ENCODE results near the gene TIFAB.
"Not testable (repeated sequence)": the region's sequence is repeated elsewhere in the genome, so short reads cannot be mapped to it uniquely, and the experiment has no call there.

Gene TIFAB, protein sequence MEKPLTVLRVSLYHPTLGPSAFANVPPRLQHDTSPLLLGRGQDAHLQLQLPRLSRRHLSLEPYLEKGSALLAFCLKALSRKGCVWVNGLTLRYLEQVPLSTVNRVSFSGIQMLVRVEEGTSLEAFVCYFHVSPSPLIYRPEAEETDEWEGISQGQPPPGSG
- 0 reads per million in 3 experiments for total RNA-seq

DNA sequence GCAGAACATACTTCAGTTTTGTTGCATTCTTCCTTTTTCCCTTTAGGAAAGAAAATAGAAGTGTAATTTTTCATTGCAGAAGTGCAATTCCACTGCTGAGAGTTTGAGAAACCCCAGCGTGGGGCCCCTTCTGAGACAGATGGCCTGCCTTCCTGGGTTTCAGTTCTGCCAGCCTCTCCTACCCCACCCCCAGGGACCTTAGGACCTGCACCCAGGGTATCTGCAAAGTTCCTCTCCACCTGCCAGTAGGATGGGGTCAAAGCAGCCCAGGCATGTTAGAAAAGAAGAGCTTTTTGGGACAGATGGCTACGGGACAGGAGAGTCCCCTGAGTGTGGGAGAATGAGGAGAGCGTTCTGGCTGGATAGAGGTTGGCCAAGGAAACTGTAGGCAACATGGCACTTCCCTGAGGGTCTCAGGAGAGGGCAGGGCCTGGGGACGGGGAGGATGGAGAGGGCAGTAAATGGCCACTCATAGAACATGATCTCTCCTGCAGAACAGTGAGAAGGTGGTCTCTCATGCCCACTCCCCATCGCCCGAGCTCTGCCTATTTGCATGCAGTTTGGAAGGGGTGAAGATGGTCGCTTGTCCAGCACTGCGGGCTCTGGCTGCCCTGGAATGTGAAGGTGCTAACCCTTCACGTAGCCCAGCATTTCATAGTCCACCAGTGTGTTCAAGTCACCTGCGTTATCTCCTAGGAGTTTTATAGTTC is at the start of gene TIFAB:
TSS of gene TIFAB (minus strand) at position 31 of the 710 bp plus-strand sequence. CDS start 2,412 bp downstream, outside the sequence.
- no peak for DNase-seq

DNA sequence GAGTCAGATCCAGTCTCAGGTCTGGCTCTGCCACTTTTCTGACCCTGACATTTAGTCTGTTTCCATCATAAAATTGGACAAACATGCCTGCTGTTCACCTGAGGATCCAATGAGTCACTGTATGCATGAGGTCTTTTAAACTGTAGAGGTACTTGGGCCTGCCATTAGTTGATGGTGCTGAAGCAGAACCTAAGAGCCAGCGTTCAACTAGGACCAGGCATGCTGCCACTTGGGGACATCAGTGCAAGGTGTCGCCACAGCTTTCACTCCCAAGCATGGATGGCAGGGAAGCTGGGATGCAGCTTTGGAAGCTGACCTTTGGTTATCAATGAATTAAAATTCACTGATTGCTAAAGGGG is 46.5 kb upstream of the TIFAB start:
- DNase-seq: no peak

DNA sequence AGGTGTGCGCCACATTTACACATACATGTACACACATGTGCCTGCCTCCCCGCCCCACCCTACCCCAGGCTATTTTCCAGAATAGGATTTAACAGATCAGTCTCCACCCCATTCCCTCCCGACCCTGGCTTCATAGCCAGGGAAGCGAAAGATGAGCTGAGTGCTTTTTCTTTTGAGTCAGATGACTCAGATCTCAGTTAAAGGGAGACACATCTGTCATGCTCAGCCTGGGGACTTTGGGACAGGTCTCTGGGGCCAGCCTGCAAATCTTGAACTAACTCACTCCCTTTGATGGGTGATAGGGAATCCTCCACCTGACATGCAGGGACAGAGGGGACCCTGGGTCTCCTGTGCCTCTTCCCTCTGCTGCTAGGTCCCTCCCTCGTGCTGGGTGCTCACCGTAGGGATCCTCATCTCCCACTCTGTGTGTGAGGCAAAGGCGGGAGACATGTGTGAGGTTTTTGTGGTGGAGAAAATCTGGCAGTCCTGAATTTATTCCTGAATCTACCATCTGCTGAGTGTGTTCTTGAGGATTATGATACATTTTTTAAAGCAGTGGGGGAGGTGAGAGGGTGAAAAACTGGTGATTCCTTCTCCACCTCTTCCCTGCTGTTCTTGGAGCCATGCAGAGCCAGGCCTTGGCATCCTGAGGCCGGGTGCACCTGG is 46.0 kb upstream of the TIFAB start:
- no peak for DNase-seq

DNA sequence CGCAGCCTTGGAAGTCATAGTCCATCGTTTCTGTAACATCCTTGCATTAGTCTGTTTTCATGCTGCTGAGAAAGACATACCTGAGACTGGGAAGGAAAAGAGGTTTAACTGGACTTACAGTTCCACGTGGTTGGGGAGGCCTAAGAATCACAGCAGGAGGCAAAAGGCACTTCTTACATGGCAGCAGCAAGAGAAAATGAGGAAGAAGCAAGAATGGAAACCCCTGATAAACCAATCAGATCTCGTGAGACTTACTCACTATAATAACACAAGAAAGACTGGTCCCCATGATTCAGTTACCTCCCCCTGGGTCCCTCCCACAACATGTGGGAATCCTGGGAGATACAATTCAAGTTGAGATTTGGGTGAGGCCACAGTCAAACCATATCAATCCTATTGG is 43.4 kb upstream of the TIFAB start:
- not testable (repeated sequence) for DNase-seq

DNA sequence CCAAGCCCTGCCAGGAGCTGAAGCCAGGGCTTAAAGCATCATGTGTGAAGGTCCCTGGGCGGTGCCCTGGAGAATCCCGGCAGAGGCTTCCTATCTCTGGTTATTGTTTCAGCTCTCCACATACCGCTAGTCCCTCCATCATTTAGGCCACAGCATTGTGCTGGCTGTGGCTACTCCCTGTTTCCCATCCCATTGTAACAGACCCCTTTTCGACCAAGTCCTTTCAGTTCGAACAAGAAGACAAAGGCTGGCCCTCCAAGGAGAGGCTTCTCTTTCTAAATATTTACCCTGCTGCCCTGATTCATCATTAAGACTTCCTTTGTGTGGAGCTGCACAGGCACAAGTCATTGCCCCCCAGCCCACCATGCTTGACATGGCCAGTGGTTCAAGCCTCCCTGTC is 42.0 kb upstream of the TIFAB start:
- DNase-seq: no peak

DNA sequence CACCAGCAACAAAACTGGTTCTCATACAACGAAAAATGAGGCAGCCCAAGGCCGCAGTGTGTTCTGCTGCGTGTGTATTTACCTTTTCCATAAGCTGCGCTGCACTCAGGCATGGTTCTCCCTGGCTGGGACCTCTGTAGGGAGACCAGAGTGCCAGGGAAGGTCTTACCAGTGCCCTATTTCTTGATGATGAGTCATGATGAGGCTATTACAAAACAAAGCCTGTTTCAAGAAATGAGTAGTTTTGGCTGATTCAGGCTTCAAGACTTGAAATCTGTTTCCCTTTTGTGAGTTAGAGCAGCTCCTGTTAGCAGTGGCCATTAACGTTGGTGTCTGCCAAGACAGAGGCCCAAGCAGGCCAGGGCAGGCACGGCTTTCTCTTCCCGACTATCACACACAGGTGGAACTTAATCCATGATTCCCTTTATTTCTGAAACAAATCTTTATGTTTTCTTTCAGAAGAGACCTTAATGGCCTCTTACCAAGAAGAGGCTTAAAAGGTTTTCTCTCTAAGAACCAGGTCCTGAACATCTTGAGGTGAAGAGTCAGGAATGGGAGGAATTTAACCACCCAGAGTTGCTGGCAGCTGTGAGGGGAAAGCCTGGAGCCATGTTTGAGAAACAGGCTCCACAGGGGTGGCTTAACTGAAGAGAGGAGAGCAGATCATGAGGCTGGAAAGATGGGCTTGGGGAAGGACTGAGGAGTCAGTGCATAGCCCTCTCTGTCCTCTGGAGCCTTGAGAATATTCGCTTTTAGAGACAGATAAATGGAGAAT is 41.4 kb upstream of the TIFAB start:
- DNase-seq: no peak

DNA sequence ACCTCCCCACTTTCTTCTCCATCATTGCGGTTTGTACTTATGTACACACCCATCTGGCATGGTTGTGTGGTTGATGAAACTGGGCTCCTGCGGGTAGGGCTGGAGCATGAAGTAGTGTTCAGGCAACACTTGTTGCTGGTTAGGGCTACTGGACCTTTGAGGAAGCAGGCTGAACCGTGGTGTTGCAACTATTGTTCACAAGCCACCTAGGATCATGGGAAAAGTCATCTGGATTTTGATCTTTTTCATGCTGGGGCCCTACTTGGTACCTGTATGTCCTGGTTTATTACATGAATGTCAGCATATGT is 40.1 kb upstream of the TIFAB start:
- DNase-seq: no peak

DNA sequence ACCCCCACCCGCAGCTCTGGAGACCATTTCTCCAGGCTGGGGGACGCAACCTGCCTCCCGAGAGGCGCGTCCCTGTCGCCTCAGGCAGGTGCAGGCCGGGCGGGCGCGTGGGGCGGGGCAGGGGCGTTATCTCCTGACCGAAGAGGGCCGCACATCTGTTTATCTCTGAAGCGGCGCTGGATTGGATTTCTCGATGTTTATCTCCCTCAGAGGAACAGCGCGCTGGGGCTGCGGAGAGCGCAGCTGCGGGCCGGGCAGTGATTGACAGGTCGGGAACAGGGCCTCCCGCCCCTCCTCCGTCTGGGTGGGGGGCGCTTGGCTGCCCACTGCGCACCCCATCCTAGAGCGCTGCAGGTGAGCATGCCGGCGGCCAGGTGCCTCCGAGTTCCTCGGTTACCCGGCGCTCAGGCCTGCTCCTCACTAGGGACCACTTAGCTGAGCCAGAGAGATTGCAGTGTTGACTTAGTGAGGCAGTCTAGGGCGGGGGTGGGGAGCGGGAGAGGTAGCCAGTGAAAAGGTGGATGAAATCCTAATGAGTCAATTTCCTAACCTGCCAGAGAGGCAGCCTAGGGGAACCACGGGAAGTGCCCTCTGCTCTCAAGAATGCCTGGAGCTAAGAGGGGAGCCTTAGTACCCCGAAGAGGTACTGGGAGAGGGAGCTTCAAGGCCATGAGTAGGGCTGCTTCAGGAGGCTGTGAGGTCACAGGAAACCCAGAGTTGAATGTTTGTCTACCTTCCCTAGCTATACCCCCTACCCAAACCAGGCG is 39.6 kb upstream of the TIFAB start:
- no peak for DNase-seq

DNA sequence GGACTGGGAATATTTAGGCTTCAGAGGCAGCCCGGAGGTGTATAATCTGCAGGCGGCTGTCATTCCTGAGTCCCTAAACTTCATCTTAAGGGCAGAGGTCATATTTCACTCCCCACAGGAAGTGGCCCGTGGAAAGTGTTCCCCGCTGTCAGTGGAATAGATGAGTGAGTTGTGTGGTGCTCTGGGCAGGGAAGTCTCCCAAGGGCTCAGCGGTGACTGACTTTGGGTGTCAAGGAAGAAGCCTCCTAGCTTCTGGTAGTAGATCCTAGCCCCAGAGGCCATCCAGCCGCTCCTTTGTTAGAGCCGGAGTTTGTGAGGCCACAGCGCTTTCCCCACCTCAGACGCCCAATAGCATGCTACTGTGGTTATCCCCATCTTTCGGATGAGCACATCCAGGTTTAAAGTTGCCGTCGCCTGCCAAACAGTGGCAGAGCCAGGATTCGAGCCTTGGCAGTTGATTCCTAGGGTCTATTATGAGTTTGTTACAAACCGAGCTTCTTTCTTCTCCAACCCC is 38.9 kb upstream of the TIFAB start:
- DNase-seq: no peak

DNA sequence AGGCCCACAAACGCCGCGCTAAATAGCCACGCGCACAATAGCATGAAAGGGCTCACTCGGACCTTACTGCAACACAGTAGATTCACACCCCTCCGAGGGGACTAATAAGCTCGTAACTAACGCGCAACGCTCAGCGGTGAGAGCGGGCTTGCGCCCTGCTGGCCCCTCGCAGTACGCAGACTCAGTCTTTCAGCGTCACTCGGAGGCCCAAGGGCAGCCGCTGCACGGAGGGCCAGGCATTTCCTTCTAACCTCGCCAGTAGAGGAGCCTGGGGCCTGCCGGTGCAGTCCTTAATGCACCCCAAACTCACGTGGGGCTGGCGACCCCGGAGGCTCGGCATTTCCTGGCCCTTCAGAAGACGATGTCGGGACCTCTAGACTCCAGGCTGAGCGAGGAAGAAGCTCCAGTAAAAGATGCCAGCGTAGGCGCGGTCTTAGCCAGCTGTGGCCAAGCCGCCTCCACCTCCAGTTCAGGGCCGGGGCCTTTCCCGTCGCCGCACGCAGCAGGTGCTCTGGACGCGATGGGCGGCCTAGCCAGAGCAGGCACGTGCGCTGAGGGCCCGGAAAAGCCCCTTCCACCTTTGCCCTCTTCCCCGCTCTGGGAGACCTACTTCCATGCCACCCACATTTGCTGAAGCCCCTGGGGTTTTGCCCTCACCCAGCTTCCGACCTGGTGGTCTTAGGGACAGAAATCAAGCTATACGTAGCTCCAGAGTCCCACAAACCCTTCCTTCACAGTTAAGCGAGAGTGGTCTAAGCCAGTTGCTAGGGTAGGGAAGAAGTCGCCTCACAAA is 38.3 kb upstream of the TIFAB start:
- no peak for DNase-seq

DNA sequence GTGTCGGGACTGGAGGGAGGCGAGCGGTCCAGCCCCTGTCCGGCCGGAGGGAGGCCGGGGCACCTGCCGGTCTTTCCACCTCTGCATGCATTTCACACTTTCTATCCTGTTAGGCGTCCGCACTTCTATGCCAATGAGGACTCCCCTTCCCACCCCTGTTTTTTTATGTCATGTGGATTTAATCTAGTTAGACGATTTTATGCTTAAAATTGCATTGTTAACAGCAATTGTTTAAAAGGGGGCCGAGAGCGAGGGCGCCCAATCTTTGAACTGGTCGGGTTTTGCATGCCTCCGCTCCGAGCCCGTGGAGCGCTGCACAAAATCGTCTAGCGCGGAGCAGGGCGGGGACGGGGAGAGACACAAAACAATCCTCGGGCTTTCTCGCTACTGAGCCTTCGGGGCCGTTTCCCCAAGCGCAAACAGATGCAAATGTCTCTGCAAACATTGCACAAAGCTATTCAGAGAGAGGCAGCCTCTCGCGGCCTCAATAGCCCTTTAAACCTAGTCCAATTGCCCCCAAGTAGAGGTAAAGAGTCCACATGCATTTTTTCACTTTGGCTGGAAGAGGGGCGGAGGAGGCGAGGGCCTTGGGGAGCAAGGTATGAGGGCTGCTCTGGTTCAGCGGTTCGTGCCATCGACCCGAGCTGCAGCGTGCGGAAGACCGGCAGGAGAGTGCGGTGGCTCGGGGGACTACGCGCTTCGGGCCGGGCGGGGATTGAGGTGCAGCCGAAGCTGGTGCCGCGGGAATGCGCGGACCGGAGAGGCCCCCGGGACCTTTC is 37.5 kb upstream of the TIFAB start:
- DNase-seq: no peak

DNA sequence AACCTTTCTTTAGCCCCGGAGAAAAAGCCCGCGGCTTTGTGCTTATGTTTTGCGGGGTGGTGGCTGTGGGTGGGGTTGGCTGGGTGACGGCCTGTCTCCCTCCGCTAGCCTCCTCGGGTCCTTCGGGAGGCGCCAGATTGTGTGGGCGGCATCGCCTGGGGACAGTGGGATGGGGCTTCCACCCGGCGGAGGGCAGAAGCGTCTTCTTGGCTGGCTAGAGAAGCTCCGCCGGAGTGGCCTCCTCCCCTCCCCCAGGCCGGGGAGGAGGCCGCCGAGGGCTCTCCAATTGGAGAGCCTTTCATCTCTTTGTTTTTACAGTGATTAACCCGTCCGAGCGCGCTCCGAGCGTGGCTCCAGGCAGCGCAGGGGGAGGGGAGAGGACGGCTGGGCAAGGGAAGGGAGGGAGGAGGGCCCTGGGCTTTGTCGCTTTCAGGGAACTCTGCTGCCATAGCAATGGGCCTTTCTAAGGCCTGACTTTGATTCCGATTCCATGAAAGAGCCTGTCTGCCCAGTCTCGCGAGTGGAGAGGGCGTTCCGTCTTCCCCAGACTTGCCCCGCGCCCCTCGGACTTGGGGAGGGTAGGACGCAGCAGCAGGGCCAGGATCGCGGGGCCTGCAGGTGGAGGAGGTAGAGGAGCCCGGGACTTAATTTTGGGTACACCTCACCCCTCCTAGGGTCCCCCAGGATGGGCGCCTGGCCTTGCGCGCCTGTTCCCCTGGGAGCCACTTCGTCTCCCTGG is 36.7 kb upstream of the TIFAB start:
- DNase-seq: no peak

DNA sequence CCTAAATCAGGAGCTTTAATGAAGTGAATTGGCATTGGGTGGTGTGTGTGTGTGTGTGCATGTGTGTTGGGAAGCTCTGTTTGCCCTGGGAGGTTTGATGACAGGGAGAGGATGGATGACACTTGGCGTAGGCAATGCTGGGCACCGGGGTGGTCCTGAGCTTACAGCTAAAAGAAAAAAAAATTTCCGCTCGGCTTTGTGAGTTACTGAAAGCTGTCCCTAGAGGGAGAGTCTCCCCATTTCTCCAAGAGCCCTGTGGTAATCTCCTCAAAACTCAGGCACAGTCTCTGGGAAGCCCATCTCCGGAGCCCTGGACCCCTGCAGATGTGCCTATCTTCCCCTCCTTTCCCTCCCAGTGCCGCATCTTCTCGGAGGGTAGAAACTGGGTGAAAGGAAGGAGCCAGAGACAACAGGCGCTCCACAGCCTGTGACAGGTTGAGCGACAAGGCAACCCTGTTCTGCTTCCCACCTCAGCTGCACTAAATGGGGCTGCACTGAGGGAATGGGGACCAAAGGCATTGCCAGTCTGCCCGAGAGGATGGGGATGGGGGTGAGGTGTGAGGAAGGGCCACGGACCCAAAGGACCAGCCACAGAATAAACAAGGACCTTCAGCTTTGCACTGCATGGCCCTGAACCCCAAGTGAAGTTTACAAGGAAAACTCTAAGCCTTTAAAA is 35.8 kb upstream of the TIFAB start:
- no peak for DNase-seq

DNA sequence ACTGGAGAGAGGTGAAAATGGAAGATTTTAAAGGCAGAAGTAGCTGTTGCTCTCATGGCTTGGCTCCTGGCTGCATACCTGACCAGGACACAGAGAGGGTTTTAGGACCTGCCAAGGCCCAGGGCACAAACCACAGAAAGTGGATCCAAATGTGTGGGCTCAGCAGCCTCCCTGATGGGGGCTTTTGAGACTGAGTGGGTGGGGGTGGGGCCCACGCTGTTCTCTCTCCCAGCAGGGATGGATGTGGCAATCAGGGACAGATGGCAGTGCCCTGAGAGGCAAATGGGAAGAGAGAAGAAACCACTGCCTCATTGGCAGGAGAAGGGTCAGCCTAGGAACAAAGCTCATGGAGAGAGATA is 34.9 kb upstream of the TIFAB start:
- DNase-seq: no peak

DNA sequence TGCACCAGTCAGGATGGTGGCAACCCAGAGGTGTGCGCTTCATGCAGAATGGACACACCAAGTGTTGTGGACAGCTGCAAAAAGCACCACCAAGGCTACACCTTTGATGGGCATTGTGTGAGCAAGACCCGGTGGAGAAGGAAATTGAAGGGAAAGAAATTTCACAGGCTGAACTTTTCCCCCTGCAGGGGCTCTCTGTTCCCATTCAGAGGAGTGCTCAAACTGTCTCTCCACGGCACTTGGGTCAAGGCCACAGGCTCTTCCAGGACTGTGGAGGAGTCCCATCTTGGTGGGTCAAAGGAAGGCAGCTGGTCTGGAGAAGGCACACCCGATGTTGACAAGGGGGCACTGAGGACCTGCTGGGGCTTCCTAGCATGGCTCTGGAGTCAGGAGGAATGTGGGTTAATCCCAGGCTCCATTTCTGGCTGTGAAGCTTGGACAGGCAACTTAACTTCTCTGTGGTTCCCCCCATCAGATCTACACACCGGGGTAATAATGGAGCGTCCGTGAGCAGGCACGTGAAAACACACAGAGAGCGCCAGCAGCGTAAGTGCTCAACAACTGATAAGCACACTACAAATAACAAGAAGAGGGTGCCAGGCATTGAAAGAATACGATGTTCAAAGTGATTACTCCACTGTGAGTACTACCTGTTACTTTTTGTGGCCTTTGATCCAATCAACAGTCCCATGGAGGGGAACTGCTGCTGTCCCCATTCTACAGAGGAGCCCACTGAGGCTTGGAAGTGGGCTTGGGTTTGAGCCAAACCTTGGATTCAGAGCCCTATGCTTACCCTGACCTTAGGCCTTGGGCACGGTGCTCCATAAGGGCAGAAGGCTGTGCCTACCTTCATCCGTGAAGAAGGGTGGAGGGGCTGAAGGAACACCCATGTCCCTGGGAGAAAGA is 34.2 kb upstream of the TIFAB start:
- DNase-seq: no peak

DNA sequence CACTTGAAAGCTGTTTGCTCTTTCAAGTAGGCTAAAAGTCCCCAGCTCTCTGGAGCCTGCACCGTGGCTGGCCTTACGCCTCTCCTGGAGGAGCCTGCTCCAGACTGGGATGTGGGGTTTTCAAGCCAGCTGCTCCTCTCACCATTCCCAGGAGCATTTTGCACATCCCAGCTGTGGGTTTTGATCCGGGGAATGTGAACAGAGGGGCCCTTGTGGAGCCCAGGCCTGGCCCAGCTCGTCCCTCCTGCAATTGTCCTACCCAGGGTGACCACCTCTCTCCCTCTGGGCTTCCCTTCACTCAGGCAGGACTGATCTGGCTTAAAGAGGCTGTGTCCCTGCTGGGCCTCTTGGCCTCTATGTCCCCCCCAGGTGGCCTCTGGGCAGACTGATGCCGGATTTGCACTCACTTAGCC is 32.5 kb upstream of the TIFAB start:
- DNase-seq: no peak

DNA sequence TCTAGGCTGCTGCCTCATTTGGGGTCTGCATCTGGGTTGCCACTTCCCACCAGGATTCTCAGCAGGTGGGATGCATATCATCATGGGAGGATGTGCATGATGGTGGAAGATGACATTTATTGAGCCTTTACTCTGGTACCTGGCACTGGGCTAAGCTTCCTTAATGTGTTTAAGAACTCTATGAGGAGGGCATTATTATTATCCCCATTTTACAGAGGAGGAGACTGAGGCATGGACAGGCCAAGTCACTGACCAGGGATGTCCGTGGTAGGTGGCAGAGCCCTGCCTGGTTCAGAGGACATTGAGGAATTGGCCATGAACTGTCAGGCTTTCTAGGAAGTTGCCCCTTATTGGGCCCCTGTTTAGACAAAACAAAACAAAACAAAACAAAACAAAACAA is 31.1 kb upstream of the TIFAB start:
- DNase-seq: no peak

DNA sequence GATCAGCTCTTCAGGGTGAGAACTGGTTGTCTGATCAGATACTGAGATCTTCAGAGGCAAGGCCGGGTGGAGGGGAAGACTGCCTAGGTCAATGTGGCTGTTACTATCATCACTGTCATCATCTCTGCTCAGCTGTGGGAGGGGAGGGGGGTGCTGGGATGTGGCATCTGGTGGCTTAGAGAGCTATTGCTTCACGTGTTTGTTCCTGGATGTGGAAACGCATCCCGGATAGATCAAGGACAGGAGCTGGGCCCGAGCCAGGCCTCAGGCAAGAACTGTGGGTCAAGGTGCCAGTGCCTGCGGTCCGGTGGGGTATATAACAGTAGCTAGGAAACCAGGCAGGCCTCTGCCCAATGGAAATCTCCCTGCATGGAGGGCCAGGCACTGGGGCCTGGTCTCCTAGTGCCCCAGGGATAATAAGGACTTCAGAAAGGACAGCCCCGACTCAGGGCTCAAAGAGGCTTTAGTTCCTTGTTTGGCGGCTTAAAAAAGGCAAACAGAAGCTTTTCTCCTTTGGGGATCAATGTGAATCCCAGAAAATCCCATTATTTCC is 30.3 kb upstream of the TIFAB start:
- no peak for DNase-seq
